Testis (tissue), 2 donors: ENCODE measurements around the gene OSBPL5.

Experiments used
- CTCF ChIP-seq, 3 experiments: fragments of 450-650 bp in 2 of 3; fragments of 200-600 bp in 1 of 3; sonication (generic) in 1 of 3; IDR thresholded peaks; one replicate each; pipeline ENCODE4 v1.5.1; 2016 to 2019; ENCODE audit warnings: antibody characterized with exemption in 3 of 3, mild to moderate bottlenecking in 2 of 3, moderate library complexity in 1 of 3
- POLR2A ChIP-seq: fragments of 450-650 bp; IDR thresholded peaks from one replicate; pipeline ENCODE4 v1.6.1; 2017; ENCODE audit warnings: antibody characterized with exemption, mild to moderate bottlenecking, moderate library complexity

- TF ChIP-seq POLR2A (no peak), CTCF (IDR thresholded peaks at IDR 0.05) (no peak)
Measured at GRCh38 chr11:3148255-3148989, 16.7 kb downstream of the OSBPL5 start.
